Suprapubic skin (tissue), 3 donors: ENCODE measurements around the gene ACTR8.

ENCODE experiments used
- EP300 ChIP-seq: sonication (generic); formaldehyde crosslinking; IDR thresholded peaks from one replicate; pipeline ENCODE4 v1.6.1; 2017; ENCODE audit warnings: antibody characterized with exemption
- POLR2A ChIP-seq, 2 donors: fragments of 450-650 bp; IDR thresholded peaks; one replicate each; pipeline ENCODE4 v1.6.1; 2017; ENCODE audit warnings: antibody characterized with exemption in 2 of 2, mild to moderate bottlenecking in 2 of 2, moderate library complexity in 2 of 2
- TF ChIP-seq, protein P1 (sequence below), 2 donors: fragments of 200-600 bp in 1 of 2; fragments of 450-650 bp in 1 of 2; sonication (generic) in 1 of 2; IDR thresholded peaks; one replicate each; pipeline ENCODE4 v1.5.1; 2016 to 2019; ENCODE audit warnings: antibody characterized with exemption in 2 of 2, mild to moderate bottlenecking in 1 of 2, moderate library complexity in 1 of 2

GRCh38 chr3:53833053-53833645, 48.8 kb downstream of the ACTR8 start:
- TF ChIP-seq, protein P1, sequence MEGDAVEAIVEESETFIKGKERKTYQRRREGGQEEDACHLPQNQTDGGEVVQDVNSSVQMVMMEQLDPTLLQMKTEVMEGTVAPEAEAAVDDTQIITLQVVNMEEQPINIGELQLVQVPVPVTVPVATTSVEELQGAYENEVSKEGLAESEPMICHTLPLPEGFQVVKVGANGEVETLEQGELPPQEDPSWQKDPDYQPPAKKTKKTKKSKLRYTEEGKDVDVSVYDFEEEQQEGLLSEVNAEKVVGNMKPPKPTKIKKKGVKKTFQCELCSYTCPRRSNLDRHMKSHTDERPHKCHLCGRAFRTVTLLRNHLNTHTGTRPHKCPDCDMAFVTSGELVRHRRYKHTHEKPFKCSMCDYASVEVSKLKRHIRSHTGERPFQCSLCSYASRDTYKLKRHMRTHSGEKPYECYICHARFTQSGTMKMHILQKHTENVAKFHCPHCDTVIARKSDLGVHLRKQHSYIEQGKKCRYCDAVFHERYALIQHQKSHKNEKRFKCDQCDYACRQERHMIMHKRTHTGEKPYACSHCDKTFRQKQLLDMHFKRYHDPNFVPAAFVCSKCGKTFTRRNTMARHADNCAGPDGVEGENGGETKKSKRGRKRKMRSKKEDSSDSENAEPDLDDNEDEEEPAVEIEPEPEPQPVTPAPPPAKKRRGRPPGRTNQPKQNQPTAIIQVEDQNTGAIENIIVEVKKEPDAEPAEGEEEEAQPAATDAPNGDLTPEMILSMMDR (IDR thresholded peaks at IDR 0.05): no peak
- TF ChIP-seq EP300: no peak
- TF ChIP-seq POLR2A (IDR thresholded peaks at IDR 0.05): no peak
